ENCODE results near the gene S100A10.

Gene S100A10

DNA sequence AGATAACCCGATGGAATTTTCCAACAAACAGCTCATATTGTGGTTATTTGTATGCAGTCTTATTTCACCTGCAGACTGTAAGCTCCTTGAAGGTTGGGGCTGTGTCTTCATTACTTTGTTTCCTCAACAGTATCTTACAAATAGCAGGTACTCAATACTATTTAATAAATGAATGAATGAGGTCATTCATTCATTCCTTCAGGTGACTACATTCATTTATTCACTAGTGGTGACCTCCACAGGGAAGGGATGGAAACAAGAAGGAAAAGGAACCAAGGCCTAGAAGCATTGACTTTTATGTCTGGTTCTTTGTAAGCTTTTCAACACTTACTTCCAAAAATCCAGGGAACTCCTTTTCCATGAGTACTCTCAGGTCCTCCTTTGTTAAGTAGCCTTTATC, 7.9 kb downstream of the S100A10 start:
- DNase-seq = no peak

DNA sequence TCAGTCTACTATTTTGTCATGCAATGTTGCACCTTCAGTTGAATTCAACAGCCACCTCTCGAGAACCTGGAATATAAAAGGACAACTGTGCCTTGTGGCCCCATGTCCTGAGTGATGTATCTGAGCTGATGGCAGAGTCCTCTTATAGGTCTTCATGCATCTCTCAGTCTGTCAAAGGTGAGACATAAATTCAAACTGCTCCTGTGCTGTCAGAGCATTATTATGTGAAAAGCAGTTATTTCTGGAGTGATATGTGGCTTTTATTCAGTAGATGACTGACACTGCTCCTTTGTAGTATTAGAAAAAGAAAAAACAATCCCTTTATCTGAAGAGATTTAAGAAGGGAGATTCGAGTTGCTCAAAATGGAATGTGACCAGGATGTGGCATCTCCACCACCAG, 8.4 kb downstream of the S100A10 start:
- DNase-seq = no peak

DNA sequence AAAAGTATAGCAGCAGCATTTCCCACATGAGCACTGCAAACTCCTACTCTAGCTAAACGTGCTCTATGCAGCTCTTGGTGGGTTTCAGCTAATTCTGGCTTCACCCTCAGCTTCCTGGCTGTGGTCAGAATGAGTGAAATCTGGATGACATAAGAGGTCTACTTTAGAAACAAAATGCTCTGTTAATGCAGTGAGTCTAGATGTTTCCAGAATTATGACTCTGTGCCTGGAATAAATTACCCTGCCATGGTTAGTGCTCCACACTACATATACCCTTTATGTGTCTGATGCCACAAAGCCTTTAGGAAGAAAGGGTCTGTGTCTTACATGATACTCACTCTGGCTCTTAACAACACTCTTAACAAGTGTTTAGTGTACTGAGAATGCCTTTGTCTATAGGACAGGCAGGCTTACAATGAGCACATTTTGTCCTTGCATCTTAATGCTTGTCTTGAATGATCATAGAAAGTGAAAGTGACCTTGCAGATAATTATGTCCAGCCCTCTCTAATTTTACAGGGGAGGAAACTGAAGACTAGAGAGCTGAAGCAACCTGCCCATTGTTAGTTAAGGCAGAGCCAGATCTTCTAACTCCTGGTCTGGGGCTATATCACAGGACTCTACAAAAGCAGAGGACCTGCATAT, 9.2 kb downstream of the S100A10 start:
- no peak for DNase-seq

DNA sequence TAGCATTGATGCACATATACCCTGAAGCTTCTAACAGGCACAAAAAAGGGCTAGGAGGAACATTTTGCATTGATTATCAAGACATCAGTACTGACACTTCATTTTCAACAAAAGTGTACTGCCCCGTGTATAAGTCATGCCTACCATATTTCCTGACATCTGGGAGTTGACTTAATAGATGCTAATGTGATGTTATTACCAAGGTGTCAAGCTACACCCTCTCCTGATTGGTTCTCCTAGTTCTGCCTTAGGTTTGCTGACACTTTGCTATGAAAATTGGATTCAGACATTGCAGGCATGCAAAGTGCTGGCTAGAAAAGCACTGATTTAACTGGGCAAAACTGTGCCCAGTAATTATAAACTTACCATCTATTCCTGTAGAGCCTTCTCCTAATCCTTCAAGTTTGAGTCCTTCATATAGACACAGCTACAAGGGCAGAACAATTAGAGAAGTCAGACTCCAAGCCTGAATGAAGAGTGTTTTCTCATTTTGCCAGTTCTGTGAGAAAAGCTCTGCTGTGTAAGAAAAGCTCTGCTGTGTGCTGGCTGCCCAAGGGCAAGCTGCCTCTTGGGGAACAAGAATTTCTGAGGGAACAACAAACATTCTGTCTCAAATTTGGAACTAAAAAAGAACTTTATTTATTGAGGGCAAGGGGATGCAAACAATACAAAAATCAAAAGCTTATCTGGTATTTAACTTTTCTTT, 11.2 kb downstream of the S100A10 start:
- DNase-seq = no peak

DNA sequence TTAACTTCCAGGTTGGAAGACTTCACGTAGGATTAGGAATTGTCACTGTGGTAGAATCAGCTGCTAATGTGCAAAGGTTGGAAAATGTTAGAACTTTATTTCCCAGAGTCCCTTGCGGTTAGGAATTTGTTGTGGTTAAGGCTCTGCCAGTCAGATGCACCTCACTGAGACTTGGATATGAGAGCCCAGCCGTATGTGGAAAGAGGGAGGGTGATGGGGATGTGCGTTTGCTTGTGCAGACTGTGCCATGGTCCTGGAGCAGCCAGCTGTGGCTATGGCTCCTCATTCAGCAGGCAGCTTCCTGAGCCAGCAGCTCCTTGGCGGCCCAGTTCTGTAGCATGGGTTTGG, 12.5 kb downstream of the S100A10 start:
- DNase-seq = no peak

DNA sequence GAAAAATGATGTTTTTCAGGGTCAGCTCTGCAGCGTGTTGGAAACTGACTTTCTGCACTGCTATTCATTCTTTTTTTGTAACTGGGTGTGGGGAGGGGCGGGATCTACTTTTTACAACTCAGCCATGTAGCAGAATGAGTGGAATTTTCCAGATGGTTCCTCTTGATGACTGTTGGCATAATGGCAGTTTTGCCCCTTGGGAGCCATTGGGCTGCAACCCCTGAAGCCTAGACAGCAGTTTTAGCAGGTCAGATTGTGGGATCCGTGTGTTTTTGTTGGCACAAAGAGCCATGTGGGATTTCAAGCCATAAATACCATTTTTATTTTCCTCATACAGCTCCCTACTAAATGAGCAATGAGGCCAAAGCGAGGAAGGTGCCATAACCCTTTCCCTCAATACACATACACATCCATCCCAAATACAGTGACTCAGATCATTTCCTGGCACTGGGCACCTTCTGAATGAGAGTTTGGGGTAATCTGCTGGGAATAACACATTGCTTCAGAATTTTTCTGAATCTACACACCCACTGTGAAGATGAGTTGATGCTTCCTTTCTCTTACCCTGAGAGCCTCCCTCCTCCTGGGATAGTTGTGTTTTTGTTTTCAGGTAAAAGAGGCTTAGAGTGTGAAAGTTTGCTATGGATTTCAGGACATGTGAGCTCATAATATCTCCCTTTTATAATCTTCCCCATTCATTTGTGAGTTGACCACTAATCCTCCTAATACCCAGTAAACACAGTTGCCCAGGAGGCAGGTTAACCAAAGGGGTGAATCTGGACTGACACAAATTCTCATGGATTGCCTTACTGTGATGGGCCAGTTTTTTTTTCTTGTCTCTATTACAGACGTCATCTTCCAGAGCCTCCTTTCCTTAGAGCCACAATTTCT, 13.1 kb downstream of the S100A10 start:
- DNase-seq = no peak

DNA sequence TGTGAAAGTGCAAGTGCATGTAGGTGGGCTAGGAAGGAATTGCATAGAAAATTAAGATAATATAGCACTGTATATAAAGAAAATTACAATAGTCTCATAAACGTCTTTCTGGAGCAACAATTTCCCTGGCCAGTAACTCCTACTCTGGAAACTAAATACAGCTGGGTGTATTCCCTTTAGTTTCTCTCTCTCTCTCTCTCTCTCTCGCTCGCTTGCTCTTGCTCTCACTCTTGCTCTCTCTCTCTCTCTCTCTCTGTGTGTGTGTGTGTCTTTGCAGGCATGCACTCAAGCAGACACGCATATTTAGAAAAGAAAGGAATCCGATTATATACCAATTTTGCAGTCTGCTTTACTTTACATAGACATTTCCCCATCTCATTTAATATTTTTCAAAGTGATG, 14.7 kb downstream of the S100A10 start:
- DNase-seq = no peak

DNA sequence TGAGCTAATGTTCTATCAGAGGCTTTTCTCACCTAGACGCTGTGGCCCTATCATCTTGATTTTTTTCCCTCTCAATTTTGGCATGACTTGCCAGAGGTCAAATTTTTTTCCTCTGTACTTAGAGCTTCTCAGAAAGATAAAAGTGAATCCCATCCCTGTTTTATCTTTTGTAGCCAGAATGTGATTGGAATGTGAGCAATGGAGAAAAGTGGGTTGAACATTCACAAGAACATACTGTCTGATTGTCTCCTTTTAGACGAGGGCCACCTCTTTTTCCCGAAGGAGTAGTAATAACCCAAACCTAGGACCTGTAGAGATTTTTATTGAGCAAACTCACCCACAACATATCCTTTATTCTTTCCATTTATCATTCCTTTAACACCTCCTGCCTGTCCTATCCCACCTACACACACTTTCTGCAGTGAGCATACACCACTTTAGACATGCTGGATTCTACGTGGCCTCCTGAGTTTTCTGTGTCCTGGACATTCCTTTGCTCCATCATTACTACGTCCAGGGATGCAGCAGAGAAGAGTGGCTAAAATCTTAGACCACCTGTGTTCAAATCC, 15.9 kb downstream of the S100A10 start:
- no peak for DNase-seq

DNA sequence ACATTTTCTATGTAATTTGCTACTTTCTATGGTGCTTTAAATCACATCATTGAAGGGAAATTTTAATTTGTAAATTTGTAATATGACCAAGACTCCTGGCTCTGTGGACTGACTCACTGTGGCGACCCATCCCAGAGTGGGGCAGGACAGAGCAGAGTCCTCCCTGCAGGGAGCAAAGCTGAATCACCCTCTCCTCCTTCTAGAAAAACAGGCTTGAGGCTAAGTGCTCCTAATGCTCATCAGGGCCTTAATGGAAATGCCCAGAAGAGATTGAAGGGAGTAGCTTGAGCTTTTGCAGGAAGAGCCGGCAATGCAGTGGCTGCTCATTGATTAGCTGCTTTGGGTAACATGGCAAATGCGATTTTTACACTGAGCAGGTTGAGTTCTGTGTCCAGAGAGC, 16.8 kb downstream of the S100A10 start:
- DNase-seq = no peak

DNA sequence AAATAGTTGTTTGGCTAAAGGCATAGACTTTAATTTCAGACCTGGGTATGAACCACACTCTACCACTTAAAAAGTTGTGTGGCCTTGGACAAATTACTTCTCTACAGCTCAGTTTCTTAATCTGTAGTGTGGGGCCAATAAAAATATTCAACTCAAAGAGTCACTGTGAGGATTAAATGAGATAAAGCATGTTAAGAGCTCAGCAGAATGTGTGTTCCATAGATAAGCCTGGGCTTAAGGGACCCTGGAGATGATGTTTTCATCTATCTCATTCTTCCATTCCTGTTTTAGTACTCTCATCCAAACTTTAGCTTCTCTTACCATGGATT, 17.7 kb downstream of the S100A10 start:
- no peak for DNase-seq

DNA sequence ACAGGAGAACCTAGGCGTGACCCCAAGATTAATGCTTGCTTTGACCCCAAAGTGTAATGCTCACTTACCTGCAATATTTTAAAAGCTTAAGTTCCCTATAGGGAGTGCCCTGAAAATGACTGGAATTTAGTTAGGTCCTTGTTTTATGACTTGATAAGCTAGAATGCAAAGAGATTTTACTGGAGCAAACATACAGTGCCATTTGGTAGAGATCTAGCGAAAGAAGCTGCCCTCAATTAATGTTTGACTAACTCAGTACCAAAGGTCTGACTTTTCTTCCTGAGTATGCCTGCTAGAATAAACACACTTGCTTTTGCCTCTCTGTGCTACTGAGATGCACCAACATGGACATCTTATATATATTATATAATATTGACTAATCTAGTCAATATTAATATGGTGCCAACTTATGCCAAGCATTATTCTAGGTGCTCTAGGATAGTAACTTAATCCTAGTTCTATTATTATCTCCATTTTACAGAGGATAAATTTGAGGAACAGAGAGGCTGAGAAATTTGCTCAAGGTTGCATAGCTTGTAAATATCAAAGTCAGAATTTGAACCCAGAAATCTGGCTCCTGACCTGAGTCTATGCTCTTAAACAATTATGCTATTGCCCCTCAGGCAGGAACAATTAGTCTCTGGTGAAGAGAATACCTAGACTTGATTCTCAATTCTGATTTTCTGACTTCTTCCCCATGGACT, 18.2 kb downstream of the S100A10 start:
- DNase-seq = no peak

DNA sequence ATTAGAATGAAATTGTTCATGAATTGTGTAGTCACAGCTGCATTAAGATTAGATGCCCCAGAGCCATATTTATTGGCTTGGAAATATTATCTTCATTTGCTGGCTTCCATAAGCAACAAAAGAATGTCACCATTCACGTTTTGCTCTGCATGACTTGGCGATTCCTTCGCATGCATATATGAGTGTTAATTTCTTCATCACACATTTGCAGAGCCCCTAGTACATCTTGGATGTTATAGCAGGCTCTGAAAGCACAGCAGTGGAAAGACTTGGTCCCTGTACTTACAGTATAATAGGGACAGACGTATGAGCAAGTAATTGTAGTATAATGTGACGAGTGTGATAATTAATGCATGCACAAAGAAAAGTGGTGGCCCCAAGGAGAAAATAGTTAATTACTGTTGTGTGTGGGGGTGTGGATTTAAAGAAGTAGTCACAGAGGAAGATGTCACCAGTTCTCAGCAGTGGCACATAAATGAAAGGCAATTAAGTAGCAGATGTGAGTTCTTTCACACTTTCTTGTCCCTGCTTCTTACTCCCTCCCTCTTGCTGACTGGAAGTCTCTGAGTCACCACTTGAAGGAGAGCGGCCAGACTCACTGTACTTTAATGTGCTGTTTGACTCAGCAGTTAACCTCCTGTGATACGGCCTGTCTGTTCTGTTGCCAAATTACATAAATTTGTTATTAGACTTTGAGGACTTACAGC, 21.0 kb downstream of the S100A10 start:
- no peak for DNase-seq

DNA sequence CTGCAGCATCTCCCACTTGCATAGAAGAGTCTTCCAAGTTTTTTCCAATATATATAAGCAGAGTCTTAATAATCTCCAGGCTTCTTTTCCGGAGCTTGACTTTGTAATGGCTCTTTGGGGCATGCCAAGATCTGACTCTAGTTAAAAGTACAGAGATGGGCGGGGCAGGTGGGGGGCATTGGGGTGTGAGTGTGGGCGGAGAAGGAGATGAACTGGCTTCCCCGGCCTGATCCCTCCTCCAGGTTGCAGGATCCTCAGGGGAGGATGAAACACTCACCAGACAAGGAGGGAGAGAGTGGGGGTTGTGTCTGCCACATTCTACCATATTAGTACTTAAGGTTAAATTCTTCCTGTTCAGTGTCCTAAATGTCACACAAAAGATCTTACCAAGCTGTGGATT, 23.0 kb downstream of the S100A10 start:
- DNase-seq = no peak

DNA sequence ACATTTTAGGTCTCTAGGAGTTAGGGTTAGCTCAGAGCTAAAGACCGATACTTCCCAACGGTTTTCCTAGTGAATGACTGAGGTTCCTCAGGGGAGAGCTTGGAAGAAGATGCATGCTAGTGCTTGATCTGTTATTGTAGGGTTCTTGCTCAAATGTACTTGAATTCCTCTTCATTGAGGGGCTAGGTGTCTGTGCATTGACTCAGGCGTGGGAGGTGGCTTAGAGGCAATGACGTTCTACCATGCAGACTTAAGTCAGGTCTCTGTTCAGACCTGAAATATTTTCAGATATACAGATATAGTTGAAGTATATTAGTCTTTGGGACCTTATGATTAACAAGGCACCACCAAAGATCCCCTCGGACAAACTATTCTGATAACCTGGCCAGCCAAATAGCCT, 23.5 kb downstream of the S100A10 start:
- DNase-seq = no peak

DNA sequence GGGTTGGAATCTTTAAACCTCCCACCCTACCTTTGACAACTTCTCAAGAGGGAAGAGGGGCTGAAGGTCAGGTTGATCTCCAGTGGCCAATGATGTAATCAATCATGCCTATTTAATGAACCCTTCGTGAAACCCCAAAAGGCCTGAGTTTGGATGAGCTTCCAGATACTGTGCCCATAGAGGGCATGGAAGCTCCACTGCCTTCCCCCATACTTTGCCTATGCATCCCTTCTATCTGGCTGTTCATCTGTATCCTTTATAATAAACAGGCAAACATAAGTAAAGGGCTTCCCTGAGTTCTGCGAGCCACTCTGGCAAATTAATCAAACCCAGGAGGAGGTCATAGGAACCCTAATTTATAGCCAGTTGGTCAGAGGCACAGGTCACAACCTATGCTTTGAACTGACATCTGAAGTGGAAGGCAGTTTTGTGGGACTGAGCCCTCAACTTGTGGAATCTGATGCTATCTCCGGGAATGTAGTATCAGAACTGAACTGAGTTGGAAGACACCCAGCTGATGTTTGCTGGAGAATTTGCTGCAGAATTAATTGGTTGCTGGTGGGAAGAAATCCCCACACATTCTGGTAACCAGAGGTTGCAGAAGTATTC, 24.8 kb downstream of the S100A10 start:
- DNase-seq = no peak

DNA sequence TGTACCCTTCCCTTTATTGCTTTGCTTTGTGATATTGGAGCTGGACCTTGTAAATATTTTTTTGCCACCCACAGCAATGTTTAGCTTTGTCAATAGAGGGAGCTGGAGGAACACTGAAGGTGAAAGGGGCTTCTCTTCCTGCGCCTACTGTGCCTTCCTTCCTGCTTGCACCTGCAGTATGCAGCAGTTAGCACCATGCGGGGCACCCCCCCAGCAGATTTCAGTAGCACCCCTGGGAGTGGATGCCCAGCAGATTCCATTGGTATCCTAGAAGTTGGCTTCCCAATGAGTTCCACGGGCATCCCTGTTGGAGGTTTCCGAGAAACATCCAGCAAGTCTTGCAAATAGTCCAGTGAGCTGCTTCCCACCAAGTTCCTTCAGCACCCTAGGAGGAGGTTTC, 25.6 kb downstream of the S100A10 start:
- DNase-seq = peak; percentile 24

DNA sequence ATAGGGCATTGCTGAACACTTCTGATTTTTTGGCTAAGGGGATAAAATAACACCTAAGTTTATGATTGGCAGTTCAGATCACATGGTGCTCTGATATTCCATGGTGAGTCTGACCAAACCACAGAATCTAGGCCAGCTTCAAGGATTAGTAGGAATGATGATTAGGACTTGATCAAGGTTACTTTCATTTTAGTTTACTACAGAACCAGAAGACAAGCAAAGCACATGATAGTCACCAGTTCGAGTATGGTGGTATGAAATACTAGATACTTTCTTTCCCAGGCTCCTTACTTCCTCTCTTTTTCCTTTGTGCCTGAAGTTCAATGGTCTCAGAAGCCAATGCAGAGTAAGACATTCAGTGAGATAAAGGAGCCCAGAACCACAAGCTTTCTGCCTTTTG, 26.6 kb downstream of the S100A10 start:
- no peak for DNase-seq

DNA sequence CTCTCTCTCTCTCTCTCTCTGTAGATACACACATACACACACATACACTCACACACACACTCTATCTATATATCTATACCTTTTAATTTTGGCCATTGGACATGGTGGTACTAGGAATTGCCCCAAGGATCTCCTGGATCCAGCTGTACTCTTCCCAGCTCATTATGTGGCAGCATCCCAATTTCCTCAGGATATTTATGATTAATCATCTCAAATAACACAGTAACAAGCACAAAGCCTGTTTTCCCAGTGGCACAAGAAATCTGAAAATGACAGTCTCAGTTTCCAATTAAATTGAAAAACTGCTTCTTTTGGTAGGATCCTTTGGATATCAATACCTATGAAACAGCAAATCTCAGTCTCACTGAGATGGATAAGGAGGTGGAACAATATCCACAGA, 27.6 kb downstream of the S100A10 start:
- no peak for DNase-seq

DNA sequence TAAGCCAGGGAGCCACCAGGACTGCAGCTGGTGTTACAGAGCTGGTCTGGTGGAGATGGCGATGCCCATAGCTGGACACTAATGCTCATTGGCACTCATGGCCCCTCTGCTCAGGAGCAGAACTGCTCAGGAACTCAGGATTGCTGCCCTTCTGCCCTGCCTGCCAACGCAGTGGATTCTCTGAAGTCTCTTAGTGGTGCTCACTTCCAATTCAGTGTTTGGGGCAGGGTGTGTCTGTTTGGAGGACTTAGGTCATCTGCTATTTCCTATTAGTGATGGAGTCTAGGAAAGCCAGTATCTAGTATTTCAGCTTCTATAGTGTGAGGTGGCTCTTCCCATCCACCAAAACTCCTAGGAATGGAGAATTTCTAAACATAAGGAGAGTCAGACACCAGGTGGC, 29.1 kb downstream of the S100A10 start:
- no peak for DNase-seq

DNA sequence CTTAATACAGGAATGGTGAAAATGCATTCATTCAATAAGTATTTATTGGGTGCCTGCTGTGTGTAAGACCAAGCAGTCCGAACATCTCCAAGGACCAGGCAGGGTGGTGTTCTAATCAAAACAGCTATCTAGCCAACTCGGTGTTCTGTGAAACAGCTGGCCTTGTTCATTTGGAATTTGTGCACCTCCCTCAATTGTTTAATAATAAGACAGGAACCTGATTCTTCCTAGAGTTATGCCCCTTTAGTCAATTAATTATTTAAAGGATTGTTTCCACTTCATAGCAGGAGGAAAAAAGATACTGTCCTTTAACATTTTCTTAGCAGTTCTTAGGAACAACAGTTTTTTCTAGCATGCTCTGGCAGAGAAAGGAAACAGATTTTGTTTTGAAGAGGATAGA, 30.4 kb downstream of the S100A10 start:
- no peak for DNase-seq

DNA sequence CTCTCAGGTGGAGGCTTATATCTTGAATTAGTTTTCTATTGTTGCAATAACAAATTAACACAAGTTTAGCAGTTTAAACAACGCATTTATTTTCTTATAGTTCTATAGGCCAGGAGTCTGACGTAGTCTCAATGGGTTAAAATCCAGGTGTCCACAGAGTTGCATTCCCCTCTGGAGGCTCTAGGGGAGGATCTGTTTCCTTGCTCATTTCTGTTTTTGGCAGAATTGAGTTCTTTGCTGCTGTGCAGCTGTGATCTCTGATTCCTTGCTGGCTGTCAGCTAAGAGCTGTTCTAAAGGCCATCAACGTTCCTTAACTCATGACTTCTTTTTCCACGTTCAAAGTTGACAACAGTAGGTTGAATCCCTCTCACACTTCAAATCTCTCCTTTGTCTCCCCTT, 31.8 kb downstream of the S100A10 start:
- no peak for DNase-seq

Data from activated effector memory CD4-positive, alpha-beta T cell treated with Interleukin-2 at 50 U/mL for 16 hours (primary cell).